Measurements from ENCODE around the gene TMEM150B. TPM values are rescaled to one million over a fixed set of nuclear protein-coding genes. Genes with fewer than 3 reads are reported as not detected.
"Not testable (repeated sequence)": the region's sequence is repeated elsewhere in the genome, so short reads cannot be mapped to it uniquely, and the experiment has no call there.

TMEM150B gene
- total RNA-seq, 1 experiment from 2014 or later: not detected

- Histone ChIP-seq H3K4me1 (replicated peaks) (peaks cover 28% of the 10 kb centered on the region), H3K9me3 (replicated peaks) (no peaks in the 10 kb centered on the region), H3K4me3 (peak within 1 kb of the TSS; percentile 36), H3K27ac (peak within 1 kb of the TSS; percentile 99), H3K36me3 (peaks cover 5% of the 10 kb centered on the region; the same call in 1 of the 2 replicates), H3K27me3 (replicated peaks) (no peaks in the 10 kb centered on the region)
- DNase-seq (ENCODE audit: low read depth in 1 of 2, low spot score in 2 of 2): peak; percentile 100
Measured at GRCh38 chr19:55339105-55339888, 14.2 kb upstream of the TMEM150B start, which contains the start of gene KMT5C. Gene KMT5C, plus strand, starts transcription at chr19:55339876. Its CDS starts 2,061 bp downstream, at chr19:55341937.

DNA sequence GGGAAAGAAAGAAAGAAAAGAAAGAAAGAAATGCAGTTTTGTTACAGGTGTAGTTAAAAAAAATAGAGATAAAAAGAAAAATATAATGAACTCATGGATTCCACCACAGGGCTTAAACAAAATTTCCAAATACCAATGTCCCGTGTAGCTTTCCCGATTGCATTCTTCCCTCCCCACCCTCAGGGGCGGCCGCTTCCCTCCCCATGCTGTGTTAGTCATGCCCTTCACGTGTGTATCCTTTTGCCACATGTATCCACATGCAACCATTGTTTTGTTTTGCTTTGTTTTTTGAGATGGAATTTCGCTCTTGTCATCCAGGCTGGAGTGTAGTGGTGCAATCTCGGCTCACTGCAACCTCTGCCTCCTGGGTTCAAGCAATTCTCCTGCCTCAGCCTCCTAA lies 11.0 kb upstream of the TMEM150B start:
- peak in 1 of 2 experiments; percentile 46 for DNase-seq (ENCODE audit: low read depth in 1 of 2, low spot score in 2 of 2)
- no peaks in the 10 kb centered on the region for H3K27me3 ChIP-seq (replicated peaks)
- H3K27ac ChIP-seq: no peak overlapping the region
- no peak overlapping the region for H3K4me3 ChIP-seq
- peaks cover 23% of the 10 kb centered on the region for H3K4me1 ChIP-seq (replicated peaks)
- H3K36me3 ChIP-seq: no peaks in the 10 kb centered on the region
- no peaks in the 10 kb centered on the region for H3K9me3 ChIP-seq (replicated peaks)

DNA sequence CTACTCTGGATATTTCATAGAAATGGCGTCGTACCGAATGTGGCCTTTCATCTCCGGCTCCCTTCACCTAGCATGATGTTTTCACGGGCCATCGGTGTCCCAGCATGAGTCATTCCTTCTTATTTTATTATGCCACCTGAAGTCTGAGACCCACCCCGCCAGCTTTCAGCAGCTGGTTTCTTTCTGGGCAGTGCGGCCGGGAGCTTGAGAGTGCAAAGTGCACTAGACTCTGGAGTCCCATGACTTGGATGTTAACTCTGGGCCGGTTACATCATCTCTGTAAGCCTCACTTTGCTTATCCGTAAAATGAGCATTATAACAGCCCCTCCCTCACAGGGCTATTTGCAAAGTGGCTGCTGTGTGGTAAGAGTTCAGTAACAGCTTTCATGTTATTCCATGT lies 8.7 kb upstream of the TMEM150B start:
- DNase-seq (ENCODE audit: low read depth in 1 of 2, low spot score in 2 of 2): no peak

DNA sequence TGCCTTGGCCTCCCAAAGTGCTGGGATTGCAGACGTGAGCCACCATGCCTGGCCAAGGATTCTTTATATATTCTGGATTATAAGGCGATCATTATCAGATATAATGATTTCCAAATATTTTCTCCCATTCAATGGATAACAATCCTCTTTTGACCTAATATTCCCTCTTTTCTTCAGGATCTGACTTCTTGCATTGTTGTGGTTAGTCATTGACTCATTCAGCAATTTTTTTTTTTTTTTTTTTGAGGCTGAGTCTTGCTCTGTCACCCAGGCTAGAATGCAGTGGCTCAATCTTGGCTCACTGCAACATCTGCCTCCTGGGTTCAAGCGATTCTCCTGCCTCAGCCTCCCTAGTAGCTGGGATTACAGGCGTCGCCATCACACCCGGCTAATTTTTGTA lies 4.7 kb upstream of the TMEM150B start:
- not testable (repeated sequence) for DNase-seq (ENCODE audit: low read depth in 1 of 2, low spot score in 2 of 2); H3K27me3 ChIP-seq (replicated peaks); H3K4me3 ChIP-seq; H3K36me3 ChIP-seq; H3K4me1 ChIP-seq (replicated peaks); H3K27ac ChIP-seq; H3K9me3 ChIP-seq (replicated peaks)

More for the DNA sequence above, 8.7 kb upstream of the TMEM150B start:
- H3K9me3 ChIP-seq (replicated peaks): no peaks in the 10 kb centered on the region
- peaks cover 16% of the 10 kb centered on the region for H3K4me1 ChIP-seq (replicated peaks)
- no peaks in the 10 kb centered on the region for H3K27me3 ChIP-seq (replicated peaks)
- no peak overlapping the region for H3K27ac ChIP-seq
- no peak overlapping the region for H3K4me3 ChIP-seq
- H3K36me3 ChIP-seq: no peaks in the 10 kb centered on the region

- not testable (repeated sequence) for H3K27ac ChIP-seq; H3K4me1 ChIP-seq (replicated peaks); H3K36me3 ChIP-seq; DNase-seq (ENCODE audit: low read depth in 1 of 2, low spot score in 2 of 2); H3K27me3 ChIP-seq (replicated peaks); H3K9me3 ChIP-seq (replicated peaks); H3K4me3 ChIP-seq
Measured at GRCh38 chr19:55328774-55329318, 3.7 kb upstream of the TMEM150B start.

DNA sequence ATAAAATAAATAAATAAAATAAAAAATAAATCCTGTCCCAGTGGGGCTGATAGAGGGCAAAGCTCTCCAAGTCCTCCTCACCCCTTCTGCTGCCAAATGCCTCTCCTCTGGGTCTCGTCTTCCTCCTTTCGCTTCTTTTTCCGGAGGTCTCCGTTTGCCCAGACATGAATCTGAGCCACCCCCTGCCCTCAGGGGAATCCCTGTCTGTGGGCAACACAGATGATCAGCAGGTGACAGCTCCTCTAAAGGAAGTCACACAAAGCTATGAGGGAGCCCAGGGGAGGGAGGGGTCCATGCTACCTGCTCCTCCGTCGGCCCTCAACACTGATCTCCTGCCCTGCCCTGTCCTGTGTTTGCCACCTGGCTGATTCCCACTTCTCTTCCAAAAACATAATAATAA lies 479 bp downstream of the TMEM150B start:
- Histone ChIP-seq H3K9me3 (replicated peaks) (no peaks in the 10 kb centered on the region), H3K4me3 (no peak overlapping the region), H3K27ac (no peak overlapping the region), H3K4me1 (replicated peaks) (0 out of 2 replicates have a peak, but pooled peaks cover 2% of the 10 kb centered on the region), H3K27me3 (replicated peaks) (no peaks in the 10 kb centered on the region), H3K36me3 (no peaks in the 10 kb centered on the region)
- no peak for DNase-seq (ENCODE audit: low read depth in 1 of 2, low spot score in 2 of 2)

GRCh38 chr19:55322204-55322885 lies 2.8 kb downstream of the TMEM150B start:
- Histone ChIP-seq H3K4me3 (no peak overlapping the region), H3K27ac (no peak overlapping the region), H3K27me3 (replicated peaks) (no peaks in the 10 kb centered on the region)

GRCh38 chr19:55321466-55322137 lies 3.5 kb downstream of the TMEM150B start:
- Histone ChIP-seq H3K27me3 (replicated peaks) (no peaks in the 10 kb centered on the region), H3K4me3 (no peak overlapping the region), H3K36me3 (no peaks in the 10 kb centered on the region), H3K4me1 (replicated peaks) (no peaks in the 10 kb centered on the region), H3K27ac (no peak overlapping the region), H3K9me3 (replicated peaks) (no peaks in the 10 kb centered on the region)
- no peak for DNase-seq (ENCODE audit: low read depth in 1 of 2, low spot score in 2 of 2)

More at GRCh38 chr19:55322204-55322885, 2.8 kb downstream of the TMEM150B start:
- no peaks in the 10 kb centered on the region for H3K36me3 ChIP-seq
- DNase-seq (ENCODE audit: low read depth in 1 of 2, low spot score in 2 of 2): no peak
- no peaks in the 10 kb centered on the region for H3K9me3 ChIP-seq (replicated peaks)
- H3K4me1 ChIP-seq (replicated peaks): no peaks in the 10 kb centered on the region

GRCh38 chr19:55320844-55321419 lies 4.2 kb downstream of the TMEM150B start:
- no peaks in the 10 kb centered on the region for H3K4me1 ChIP-seq (replicated peaks)
- H3K4me3 ChIP-seq: no peak overlapping the region
- peaks cover 3% of the 10 kb centered on the region; the same call in 1 of the 2 replicates for H3K9me3 ChIP-seq (replicated peaks)
- no peaks in the 10 kb centered on the region for H3K36me3 ChIP-seq
- H3K27me3 ChIP-seq (replicated peaks): no peaks in the 10 kb centered on the region
- no peak for DNase-seq (ENCODE audit: low read depth in 1 of 2, low spot score in 2 of 2)
- H3K27ac ChIP-seq: no peak overlapping the region

GRCh38 chr19:55319785-55320184 lies 5.4 kb downstream of the TMEM150B start:
- no peaks in the 10 kb centered on the region for H3K27me3 ChIP-seq (replicated peaks)
- no peaks in the 10 kb centered on the region for H3K4me1 ChIP-seq (replicated peaks)
- H3K27ac ChIP-seq: no peak overlapping the region
- H3K36me3 ChIP-seq: no peaks in the 10 kb centered on the region
- H3K4me3 ChIP-seq: no peak overlapping the region
- no peak for DNase-seq (ENCODE audit: low read depth in 1 of 2, low spot score in 2 of 2)
- H3K9me3 ChIP-seq (replicated peaks): peaks cover 3% of the 10 kb centered on the region; the same call in 1 of the 2 replicates

- H3K27me3 ChIP-seq (replicated peaks): no peaks in the 10 kb centered on the region
- no peak for DNase-seq (ENCODE audit: low read depth in 1 of 2, low spot score in 2 of 2)
- H3K36me3 ChIP-seq: no peaks in the 10 kb centered on the region
- H3K4me1 ChIP-seq (replicated peaks): no peaks in the 10 kb centered on the region
- H3K9me3 ChIP-seq (replicated peaks): peaks cover 3% of the 10 kb centered on the region; the same call in 1 of the 2 replicates
- no peak overlapping the region for H3K4me3 ChIP-seq
- H3K27ac ChIP-seq: no peak overlapping the region
Measured at GRCh38 chr19:55316646-55317045, 8.5 kb downstream of the TMEM150B start.

DNA sequence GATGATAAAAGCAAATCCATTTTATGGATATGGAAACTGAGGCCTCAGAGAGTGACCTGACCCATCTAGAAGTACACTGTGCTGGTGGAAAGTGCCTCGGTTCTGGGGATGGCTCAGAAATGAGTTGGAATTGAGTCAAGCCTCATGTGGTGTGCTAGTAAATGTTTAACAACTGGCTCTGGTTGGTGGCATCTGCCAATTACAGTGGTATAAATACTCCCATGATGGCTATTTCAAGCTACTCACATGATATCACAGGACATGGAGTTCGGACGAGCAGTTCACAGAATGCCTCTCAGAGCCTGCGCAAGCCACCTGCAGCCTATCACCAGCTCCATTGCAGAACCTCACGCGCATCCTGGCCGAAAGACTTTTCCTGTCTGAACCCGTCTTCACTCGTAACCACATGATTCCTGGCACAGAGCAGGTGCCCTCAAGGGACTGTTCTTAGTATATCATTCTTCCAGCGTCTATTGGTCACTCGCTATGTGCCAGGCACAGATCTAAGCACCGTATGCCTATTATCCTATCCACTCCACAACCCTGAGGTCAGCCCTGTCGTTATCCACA lies 9.1 kb downstream of the TMEM150B start:
- H3K27ac ChIP-seq: no peak overlapping the region
- no peak for DNase-seq (ENCODE audit: low read depth in 1 of 2, low spot score in 2 of 2)
- no peaks in the 10 kb centered on the region for H3K36me3 ChIP-seq
- no peak overlapping the region for H3K4me3 ChIP-seq
- H3K9me3 ChIP-seq (replicated peaks): peaks cover 3% of the 10 kb centered on the region; the same call in 1 of the 2 replicates
- H3K4me1 ChIP-seq (replicated peaks): no peaks in the 10 kb centered on the region
- no peaks in the 10 kb centered on the region for H3K27me3 ChIP-seq (replicated peaks)

DNA sequence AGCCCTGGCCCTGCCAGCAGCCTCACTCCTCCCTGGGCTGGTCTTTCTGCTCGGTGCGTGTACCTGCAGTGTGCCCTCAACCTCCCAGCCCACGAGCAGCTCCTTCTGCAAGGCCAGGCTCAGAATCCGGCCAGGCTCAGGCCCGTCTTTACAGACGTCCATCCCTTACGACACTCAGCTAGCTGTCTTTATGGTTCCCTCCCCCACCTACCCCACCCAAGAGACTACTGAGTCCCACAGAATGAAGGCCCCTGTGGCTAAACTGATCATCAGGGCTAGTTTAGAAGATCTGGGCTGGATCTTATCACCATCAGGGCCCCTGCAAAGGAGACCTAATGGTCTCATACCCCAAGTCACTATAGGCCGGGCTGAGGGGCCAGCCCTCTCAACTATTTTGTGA lies 10.7 kb downstream of the TMEM150B start:
- Histone ChIP-seq H3K27ac (no peak overlapping the region), H3K4me1 (replicated peaks) (no peaks in the 10 kb centered on the region), H3K9me3 (replicated peaks) (peaks cover 3% of the 10 kb centered on the region; the same call in 1 of the 2 replicates), H3K27me3 (replicated peaks) (no peaks in the 10 kb centered on the region), H3K36me3 (peaks cover 1% of the 10 kb centered on the region; the same call in 1 of the 2 replicates), H3K4me3 (no peak overlapping the region)
- DNase-seq (ENCODE audit: low read depth in 1 of 2, low spot score in 2 of 2): no peak

Measured in SJSA1 (cell line).